Mesendoderm (in vitro differentiated cells): Measurements from ENCODE around the gene SPDYC.

Experiments
- DNase-seq: peaks from one replicate; pipeline ENCODE4 v3.0.0; 2013
- H2AK5ac ChIP-seq: 2 replicates; pipeline ENCODE4 v1.6.1; 2013; ENCODE audit warnings: low read length, inconsistent platforms
- H2BK120ac ChIP-seq: 2 replicates; pipeline ENCODE4 v1.6.1; 2013; ENCODE audit warnings: low read depth, mild to moderate bottlenecking, low read length, moderate library complexity, mixed read lengths
- H2BK15ac ChIP-seq: replicated peaks from 2 replicates; pipeline ENCODE4 v1.6.1; 2013; ENCODE audit warnings: low read depth, mild to moderate bottlenecking, moderate library complexity
- H2BK5ac ChIP-seq: 2 replicates; pipeline ENCODE4 v1.6.1; 2013; ENCODE audit warnings: low read length, inconsistent platforms
- H3K18ac ChIP-seq: 2 replicates; pipeline ENCODE4 v1.6.1; 2013; ENCODE audit warnings: mild to moderate bottlenecking, low read length, mixed read lengths
- H3K23ac ChIP-seq: one replicate; pipeline ENCODE4 v1.6.1; 2013; ENCODE audit warnings: low read length
- H3K27ac ChIP-seq: 2 replicates; pipeline ENCODE4 v1.5.1; 2013; ENCODE audit warnings: low read depth, mild to moderate bottlenecking, inconsistent platforms, low read length, moderate library complexity
- H3K27me3 ChIP-seq: 2 replicates; pipeline ENCODE4 v1.6.1; 2013; ENCODE audit warnings: low read length, control low read depth, mild to moderate bottlenecking, inconsistent platforms; ENCODE audit not compliant: insufficient read depth, poor library complexity
- H3K36me3 ChIP-seq: 2 replicates; pipeline ENCODE4 v1.6.1; 2013; ENCODE audit warnings: low read length, inconsistent platforms; ENCODE audit not compliant: control insufficient read depth, insufficient read depth
- H3K4ac ChIP-seq: one replicate; pipeline ENCODE4 v1.6.1; 2013; ENCODE audit warnings: low read depth, mild to moderate bottlenecking, low read length, moderate library complexity
- H3K4me1 ChIP-seq: 2 replicates; pipeline ENCODE4 v1.6.1; 2013; ENCODE audit warnings: low read depth, low read length, inconsistent platforms; ENCODE audit not compliant: control insufficient read depth
- H3K4me2 ChIP-seq: 2 replicates; pipeline ENCODE4 v1.6.1; 2013; ENCODE audit warnings: low read length
- H3K4me3 ChIP-seq: 2 replicates; pipeline ENCODE4 v1.5.1; 2013; ENCODE audit warnings: mild to moderate bottlenecking, low read length
- H3K56ac ChIP-seq: one replicate; pipeline ENCODE4 v1.6.1; 2013; ENCODE audit warnings: low read length
- H3K79me1 ChIP-seq: 2 replicates; pipeline ENCODE4 v1.6.1; 2013; ENCODE audit warnings: low read length, inconsistent platforms
- H3K79me2 ChIP-seq: 2 replicates; pipeline ENCODE4 v1.6.1; 2013; ENCODE audit warnings: mild to moderate bottlenecking, low read length; ENCODE audit not compliant: control insufficient read depth, insufficient read depth
- H3K9ac ChIP-seq: 2 replicates; pipeline ENCODE4 v1.6.1; 2013; ENCODE audit warnings: low read length, inconsistent platforms
- H4K5ac ChIP-seq: one replicate; pipeline ENCODE4 v1.6.1; 2013; ENCODE audit warnings: low read length
- H4K8ac ChIP-seq: one replicate; pipeline ENCODE4 v1.6.1; 2013; ENCODE audit warnings: low read depth, mild to moderate bottlenecking, control low read depth, low read length, moderate library complexity
- WGBS: extraction: QIAGEN DNeasy Blood & Tissue Kit; methylation state at CpG from one replicate; pipeline ENCODE4 v1.1.7; 2013; ENCODE audit warnings: low lambda C conversion rate, missing lambda C conversion rate; ENCODE audit not compliant: insufficient coverage; ENCODE audit errors: extremely low coverage; 5-methylcytosine and 5-hydroxymethylcytosine counted together

The SPDYC gene

DNA sequence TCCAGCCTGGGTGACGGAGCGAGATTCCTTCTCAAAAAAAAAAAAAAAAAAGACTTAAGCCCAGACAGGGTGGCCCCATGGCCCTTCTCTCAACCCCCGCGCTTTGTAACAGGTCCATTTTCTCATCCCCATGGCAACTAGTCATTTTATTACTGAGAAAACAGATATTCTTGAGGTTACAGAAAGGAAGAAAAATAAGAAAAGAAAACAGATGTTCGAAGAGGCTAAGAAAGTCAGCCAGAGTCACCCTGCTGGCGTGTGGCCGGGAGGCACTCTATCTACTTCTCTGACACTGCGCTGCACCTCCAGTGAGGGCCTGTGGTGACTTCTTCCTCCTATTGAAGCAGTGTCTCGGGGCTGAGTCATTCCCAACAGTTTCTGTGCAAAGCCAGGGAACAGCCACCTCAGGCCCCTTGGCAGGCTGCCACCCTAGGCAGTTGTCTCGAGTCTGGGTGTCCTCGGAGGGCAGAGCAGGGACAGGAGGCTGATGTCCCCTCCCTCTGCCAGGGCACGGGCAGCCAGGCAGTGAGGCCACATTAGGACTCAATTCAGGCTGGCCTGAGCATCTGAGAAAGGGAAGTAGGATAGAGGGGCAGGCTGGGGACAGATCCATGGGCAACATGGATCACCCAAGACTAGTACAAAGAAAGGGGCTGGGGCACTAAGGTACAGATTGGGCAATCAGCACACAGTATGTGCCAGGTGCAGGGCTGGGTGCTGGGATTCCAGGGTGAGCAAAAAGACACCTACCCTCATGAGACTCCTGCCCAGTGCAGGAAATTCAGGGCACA lies 19.3 kb upstream of the SPDYC start:
- H4K5ac ChIP-seq = no peak overlapping the region
- H3K27me3 ChIP-seq = no peaks in the 10 kb centered on the region
- no peak overlapping the region for H2BK120ac ChIP-seq
- H3K79me2 ChIP-seq = no peaks in the 10 kb centered on the region
- no peak overlapping the region for H2BK5ac ChIP-seq
- H3K79me1 ChIP-seq = no peaks in the 10 kb centered on the region
- WGBS = no CpG with 5 or more reads among the region's 12 CpGs
- H3K56ac ChIP-seq = peak overlapping the region; percentile 34
- H3K4ac ChIP-seq = no peak overlapping the region
- no peak overlapping the region for H2BK15ac ChIP-seq
- no peak overlapping the region for H3K9ac ChIP-seq
- peak; percentile 41 for DNase-seq
- H3K4me1 ChIP-seq = no peaks in the 10 kb centered on the region
- no peak overlapping the region for H3K18ac ChIP-seq
- H4K8ac ChIP-seq = no peak overlapping the region
- no peak overlapping the region for H3K23ac ChIP-seq
- no peaks in the 10 kb centered on the region for H3K36me3 ChIP-seq
- no peak overlapping the region for H3K4me2 ChIP-seq
- H2AK5ac ChIP-seq = no peak overlapping the region
- no peak overlapping the region for H3K27ac ChIP-seq
- H3K4me3 ChIP-seq = no peak overlapping the region

GRCh38 chr11:65151331-65151899 lies 18.6 kb upstream of the SPDYC start:
- Histone ChIP-seq H3K27me3 (no peaks in the 10 kb centered on the region), H3K4me2 (no peak overlapping the region), H2AK5ac (no peak overlapping the region), H3K56ac (no peak overlapping the region), H4K8ac (no peak overlapping the region), H3K4me1 (no peaks in the 10 kb centered on the region), H2BK15ac (no peak overlapping the region), H3K18ac (no peak overlapping the region), H2BK120ac (no peak overlapping the region), H3K79me2 (no peaks in the 10 kb centered on the region), H3K4ac (no peak overlapping the region), H3K9ac (no peak overlapping the region), H3K23ac (no peak overlapping the region), H3K27ac (no peak overlapping the region), H4K5ac (no peak overlapping the region), H3K4me3 (no peak overlapping the region), H2BK5ac (no peak overlapping the region), H3K36me3 (no peaks in the 10 kb centered on the region), H3K79me1 (no peaks in the 10 kb centered on the region)
- no CpG with 5 or more reads among the region's 3 CpGs for WGBS
- DNase-seq = no peak

GRCh38 chr11:65152122-65152521 lies 17.9 kb upstream of the SPDYC start:
- H2BK15ac ChIP-seq = no peak overlapping the region
- H3K18ac ChIP-seq = no peak overlapping the region
- no peak overlapping the region for H3K56ac ChIP-seq
- H4K5ac ChIP-seq = no peak overlapping the region
- no peak overlapping the region for H3K4me3 ChIP-seq
- H4K8ac ChIP-seq = no peak overlapping the region
- no peaks in the 10 kb centered on the region for H3K79me1 ChIP-seq
- no peak overlapping the region for H2AK5ac ChIP-seq
- no peaks in the 10 kb centered on the region for H3K27me3 ChIP-seq
- no peak overlapping the region for H3K23ac ChIP-seq
- WGBS = no CpG with 5 or more reads among the region's 2 CpGs
- no peak for DNase-seq
- H3K79me2 ChIP-seq = no peaks in the 10 kb centered on the region
- H3K36me3 ChIP-seq = no peaks in the 10 kb centered on the region
- no peak overlapping the region for H3K4ac ChIP-seq
- no peak overlapping the region for H2BK120ac ChIP-seq
- no peak overlapping the region for H3K9ac ChIP-seq
- H3K27ac ChIP-seq = no peak overlapping the region
- no peak overlapping the region for H3K4me2 ChIP-seq
- no peak overlapping the region for H2BK5ac ChIP-seq
- no peaks in the 10 kb centered on the region for H3K4me1 ChIP-seq

- WGBS = no CpG with 5 or more reads among the region's 3 CpGs
- H4K8ac ChIP-seq = no peak overlapping the region
- DNase-seq = no peak
Measured at GRCh38 chr11:65156256-65156655, 13.8 kb upstream of the SPDYC start.

GRCh38 chr11:65156926-65157325 lies 13.1 kb upstream of the SPDYC start:
- Histone ChIP-seq H3K23ac (no peak overlapping the region), H3K36me3 (no peaks in the 10 kb centered on the region), H3K27me3 (no peaks in the 10 kb centered on the region), H2BK15ac (no peak overlapping the region), H3K18ac (no peak overlapping the region), H2AK5ac (no peak overlapping the region), H2BK120ac (no peak overlapping the region), H3K4me3 (no peak overlapping the region), H4K5ac (no peak overlapping the region), H3K4ac (no peak overlapping the region), H4K8ac (no peak overlapping the region), H3K27ac (no peak overlapping the region), H3K56ac (no peak overlapping the region), H3K79me2 (no peaks in the 10 kb centered on the region), H3K4me1 (no peaks in the 10 kb centered on the region), H3K4me2 (no peak overlapping the region), H3K9ac (no peak overlapping the region), H2BK5ac (no peak overlapping the region), H3K79me1 (no peaks in the 10 kb centered on the region)
- no peak for DNase-seq
- no CpG with 5 or more reads among the region's 3 CpGs for WGBS

More at GRCh38 chr11:65156256-65156655, 13.8 kb upstream of the SPDYC start:
- no peaks in the 10 kb centered on the region for H3K79me2 ChIP-seq
- no peak overlapping the region for H3K9ac ChIP-seq
- H2BK5ac ChIP-seq = no peak overlapping the region
- H3K4me2 ChIP-seq = no peak overlapping the region
- no peaks in the 10 kb centered on the region for H3K27me3 ChIP-seq
- no peak overlapping the region for H2AK5ac ChIP-seq
- no peak overlapping the region for H3K56ac ChIP-seq
- no peak overlapping the region for H2BK15ac ChIP-seq
- H3K36me3 ChIP-seq = no peaks in the 10 kb centered on the region
- no peak overlapping the region for H3K18ac ChIP-seq
- no peaks in the 10 kb centered on the region for H3K4me1 ChIP-seq
- no peak overlapping the region for H3K27ac ChIP-seq
- H3K23ac ChIP-seq = no peak overlapping the region
- no peak overlapping the region for H3K4ac ChIP-seq
- H4K5ac ChIP-seq = no peak overlapping the region
- no peak overlapping the region for H3K4me3 ChIP-seq
- no peaks in the 10 kb centered on the region for H3K79me1 ChIP-seq
- no peak overlapping the region for H2BK120ac ChIP-seq
